OCI-LY7 (cell line): Measurements from ENCODE around the gene RAB3IP.

Source experiments
- CTCF ChIP-seq: fragments of 200-600 bp; sonication (generic); conservative IDR thresholded peaks from 2 replicates; pipeline ENCODE4 v1.5.1; 2014; ENCODE audit warnings: mild to moderate bottlenecking, antibody characterized with exemption, low read length, moderate library complexity, mixed read lengths
- EZH2phosphoT487 ChIP-seq: fragments of 200-600 bp; sonication (generic); IDR thresholded peaks from 2 replicates; pipeline ENCODE4 v1.6.1; 2018; ENCODE audit warnings: low read depth, borderline replicate concordance, mild to moderate bottlenecking, mixed run types, antibody characterized with exemption, low read length, moderate library complexity, mixed read lengths

GRCh38 chr12:69792533-69792932, 53.9 kb downstream of the RAB3IP start:
- TF ChIP-seq CTCF (no peak), EZH2phosphoT487 (no peak)
